Activated CD4-positive, alpha-beta T cell treated with anti-CD3 and anti-CD28 coated beads, Interleukin-2, Interleukin-4, amounts not matched to agents 100 ng/mL and 50 ng/mL, durations not matched to agents 16 hours and 8 hours (primary cell): ENCODE data around the gene SHANK2.

Experiments used
- DNase-seq: peaks from one replicate; pipeline ENCODE4 v3.0.0-alpha.2; 2020; ENCODE audit warnings: low spot score

The SHANK2 gene

DNA sequence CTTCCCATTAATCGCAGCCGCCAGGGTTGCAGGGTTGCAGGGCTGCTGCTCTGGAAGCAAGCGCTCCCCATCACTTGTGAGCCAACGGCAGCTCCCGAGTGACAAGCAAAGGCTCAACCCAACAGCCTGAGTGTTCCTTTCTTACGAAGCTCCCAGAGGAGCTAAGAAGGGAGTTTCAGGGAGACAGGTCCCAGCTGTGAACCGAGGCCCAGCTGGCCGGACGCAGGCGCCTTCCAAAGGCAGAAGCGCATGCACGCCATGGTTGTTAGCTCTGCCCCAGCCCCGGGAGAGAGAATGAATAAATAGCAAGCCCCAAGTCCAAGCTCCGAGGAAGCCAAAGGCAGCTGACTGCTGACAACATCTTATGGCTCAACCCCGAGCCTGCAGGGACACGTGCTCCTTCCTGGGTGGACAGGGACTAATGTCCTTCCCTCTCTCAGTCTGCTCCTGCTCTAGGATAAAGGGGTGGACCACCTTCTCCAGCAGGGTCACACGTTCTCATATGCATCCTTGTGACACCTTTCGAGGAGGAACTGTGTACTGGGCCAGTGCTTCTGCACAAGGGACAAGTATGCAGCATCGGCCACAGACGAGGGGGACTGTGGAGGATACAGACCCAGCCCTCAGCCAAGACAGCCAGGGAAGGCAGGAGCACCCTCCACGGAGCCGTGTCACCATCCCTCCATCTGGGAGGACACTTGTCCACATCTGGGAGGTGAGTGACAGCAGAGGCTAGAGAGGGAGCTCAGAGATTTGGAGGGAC, 29.9 kb downstream of the SHANK2 start:
- no peak for DNase-seq

DNA sequence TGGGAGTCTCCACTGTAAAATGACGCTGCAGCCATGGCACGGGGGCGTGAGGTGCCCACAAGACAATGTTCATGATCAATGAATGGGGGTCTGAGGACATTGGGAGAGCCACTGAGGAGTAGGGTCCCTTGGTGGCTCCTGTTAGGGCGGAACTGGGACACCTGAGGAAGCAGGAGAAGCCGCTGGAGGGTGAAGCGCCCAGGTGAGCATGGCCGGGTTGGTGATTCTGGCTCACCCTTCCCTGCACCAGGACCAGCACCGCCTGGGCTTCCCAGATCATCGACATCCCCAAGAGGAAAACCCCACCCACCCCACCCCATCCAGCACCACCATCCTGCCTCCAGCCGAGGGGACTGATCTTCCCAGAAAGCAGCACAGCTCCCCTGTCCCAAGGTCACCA, 30.6 kb downstream of the SHANK2 start:
- no peak for DNase-seq

DNA sequence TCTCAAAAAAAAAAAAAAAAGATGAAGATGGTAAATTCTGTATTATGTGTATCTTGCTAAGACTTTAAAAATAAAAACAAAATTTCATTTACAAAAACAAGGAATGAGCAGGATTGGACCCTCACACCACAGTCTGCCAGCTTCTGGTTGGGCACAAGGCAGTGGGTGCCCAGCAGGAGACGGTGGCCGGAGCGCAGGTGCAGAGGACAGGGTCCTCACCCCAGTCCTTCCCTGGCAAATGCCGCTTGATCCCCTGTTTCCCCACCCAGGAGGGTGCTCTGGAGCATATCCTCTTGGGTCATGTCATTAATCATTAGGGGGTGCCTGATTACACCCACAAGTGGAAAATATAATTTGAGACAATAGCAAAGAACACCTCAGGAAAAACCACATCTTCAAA, 31.2 kb downstream of the SHANK2 start:
- DNase-seq, result no peak

DNA sequence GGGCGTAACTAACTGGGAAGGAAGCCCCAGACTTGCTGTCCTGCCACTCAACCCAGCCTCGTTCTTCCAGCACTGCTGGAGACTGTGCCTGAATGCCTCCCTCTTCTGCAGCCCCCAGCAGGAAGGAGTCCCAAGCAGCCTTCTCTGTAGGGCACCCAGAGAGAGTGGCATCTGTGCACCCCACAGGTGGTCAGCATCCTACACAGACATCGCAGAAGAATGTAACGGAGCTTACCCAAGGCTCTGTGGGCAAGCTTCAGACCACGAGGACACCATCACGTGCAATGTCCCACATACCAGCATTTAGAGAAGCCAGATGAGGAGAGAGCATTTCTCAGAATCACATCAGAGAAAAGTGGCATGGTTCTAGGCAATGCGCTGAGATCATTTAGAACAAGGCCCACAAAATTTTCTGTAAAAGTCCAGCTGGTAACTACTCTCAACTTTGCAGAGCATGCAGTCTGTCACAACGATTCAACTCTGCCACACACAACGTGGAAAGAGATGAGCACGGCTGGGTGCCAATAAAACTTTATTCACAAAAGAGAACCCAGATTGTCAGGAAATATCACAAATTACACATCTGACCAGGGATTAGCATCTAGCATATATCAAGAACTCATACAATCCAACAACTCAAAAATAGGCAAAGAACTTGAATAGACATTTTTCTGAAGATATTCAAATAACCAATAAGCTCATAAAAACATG, 33.4 kb downstream of the SHANK2 start:
- DNase-seq, result no peak

DNA sequence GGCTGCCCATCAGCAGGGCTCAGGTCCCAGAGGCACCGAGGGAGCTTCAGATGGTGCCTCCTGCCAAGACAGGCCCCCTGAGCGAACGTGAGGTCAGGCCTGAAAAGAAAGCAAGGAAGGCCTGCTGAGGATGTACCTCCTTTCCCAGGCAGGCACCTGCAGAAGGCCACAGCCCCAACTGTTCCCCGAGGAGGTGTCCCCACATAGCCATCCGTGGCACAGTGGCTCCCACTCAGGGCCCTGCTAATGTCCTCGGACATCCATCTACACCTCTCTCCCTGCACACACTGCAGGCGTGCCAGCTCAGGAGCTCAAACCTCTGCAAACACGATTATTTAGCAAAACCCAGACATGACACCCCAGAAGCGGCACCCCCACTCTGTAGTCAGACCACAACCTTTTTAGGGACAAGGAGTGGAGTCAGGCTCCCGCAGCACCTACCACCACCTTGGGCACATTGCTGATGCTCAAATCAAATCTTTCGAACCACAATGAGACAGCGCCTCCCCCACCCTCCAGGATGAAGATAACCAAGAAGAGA, 36.9 kb downstream of the SHANK2 start:
- DNase-seq, result no peak

DNA sequence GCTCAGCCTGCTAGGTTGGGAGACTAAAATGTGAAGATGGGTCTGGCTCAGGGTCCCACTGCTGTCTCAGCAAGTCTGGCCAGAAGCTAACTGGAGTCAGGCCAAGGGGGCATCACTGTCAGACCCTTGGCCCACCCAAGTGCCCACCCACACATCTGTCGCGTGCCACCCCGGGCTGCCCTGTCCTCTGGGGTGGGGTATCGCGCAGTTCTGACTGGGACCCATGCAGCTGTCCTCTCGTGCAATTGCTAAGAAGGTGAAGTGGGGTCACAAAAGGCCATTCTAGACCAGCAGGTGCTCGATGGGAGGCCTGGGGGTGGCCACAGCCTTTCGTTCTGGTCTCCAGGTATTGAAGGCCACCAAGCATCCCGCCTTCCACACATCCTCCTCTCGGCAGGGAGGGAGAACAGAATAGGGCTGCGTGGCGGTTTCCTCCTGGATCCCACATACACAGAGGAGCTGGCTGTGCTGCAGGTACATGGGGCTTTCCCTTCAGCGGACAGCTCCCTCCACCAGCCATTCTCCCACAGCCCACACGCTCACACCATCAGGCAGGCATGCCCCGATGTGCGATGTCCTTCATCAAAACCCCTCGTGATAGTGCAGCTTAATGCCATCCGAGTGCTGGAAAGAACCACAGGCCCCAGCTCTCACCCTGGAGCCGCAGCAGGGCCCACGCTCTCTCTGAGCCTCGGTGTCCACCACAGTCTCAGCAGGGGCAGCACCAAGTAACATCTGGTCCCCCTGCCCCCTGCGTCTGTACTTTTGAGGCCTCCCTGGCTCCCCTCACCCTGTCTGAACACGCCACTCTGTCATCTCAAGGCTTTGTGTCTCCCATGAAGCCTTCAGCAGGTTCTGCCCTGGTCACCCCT, 37.6 kb downstream of the SHANK2 start:
- DNase-seq, result no peak

DNA sequence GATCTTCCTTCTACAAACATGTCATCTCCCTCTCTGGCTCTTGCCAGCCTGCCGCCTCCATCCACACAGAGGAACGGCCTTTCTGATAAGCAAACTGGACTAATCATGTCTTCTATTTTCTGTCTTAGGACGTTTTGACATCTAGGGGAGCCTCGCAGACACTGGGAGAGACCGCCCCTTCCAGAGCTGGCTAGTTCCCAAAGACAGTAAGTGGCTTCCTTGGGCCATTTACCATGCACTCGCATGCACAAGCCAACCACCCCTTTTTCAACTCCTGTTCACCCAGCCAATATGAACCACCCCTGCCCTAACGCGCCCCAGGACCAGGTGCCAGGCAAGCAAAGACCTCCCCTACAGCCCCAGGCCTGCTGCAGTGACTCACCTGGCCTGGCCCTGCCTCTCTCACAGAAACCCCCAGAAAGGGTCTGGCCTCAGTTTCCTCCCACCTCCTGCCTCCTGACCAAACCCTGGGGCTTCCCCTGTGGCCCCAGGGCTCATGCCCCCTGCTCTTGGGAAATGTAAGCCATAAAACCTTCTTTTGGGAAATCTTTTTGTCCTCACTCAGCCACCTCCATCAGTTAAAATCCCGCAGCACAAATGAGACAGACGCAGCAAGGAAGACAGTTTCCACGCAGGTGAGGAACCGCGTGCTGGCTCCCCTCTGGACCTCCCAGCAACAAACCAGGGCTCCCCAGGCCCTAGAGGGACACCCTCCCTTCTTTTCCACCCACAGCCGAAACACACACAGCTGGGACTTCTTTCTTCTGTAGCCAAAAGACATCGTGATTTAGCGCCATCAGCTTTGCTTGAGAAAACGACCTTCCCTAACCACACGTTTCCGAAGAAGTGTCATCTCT, 38.5 kb downstream of the SHANK2 start:
- no peak for DNase-seq

DNA sequence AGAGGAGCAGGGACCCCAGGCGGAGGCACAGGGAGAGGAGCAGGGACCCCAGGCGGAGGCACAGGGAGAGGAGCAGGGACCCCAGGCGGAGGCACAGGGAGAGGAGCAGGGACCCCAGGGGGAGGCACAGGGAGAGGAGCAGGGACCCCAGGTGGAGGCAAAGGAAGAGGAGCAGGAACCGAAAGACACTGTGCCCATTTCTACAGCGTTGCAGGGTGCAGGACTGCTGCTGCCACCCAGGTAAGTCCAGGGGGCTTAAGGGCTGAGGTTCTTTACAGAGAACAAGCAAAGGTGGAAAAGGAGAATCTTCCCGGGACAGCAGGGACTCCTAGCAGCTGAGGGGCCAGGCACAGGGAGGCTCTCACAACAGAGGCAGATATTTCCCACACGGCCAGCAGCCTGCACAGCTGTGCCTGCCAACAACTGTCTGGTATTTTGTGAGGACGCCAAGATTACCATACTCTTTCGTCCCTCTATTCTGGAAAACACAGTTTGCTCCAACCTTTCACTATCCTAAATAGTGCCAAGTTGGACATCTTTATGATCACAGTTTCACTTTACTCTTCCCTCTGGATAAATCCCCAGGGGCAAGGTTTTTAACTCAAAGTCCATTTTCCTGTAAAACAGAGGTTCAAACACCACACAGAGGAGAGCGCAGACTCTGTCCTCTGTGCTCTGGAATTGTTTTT, 39.4 kb downstream of the SHANK2 start:
- DNase-seq, result no peak

DNA sequence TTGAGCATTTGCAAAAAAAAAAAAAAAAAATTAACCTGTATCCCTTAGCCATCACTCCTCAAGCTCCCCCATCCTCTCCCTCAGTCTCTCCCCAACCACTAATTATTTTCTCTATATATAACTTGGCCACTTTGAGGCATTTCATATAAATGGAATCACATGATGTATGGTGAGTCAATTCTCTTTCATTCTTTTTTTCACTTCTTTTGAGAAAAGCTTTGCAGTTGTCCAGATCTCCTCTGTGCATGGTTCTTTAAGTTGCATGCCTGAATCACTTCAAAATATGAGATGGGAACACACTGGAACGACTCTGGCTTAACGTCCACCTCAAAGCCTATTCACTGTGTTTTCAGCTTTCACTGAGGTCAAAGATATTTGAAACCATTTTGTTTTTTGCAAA, 40.7 kb downstream of the SHANK2 start:
- no peak for DNase-seq

DNA sequence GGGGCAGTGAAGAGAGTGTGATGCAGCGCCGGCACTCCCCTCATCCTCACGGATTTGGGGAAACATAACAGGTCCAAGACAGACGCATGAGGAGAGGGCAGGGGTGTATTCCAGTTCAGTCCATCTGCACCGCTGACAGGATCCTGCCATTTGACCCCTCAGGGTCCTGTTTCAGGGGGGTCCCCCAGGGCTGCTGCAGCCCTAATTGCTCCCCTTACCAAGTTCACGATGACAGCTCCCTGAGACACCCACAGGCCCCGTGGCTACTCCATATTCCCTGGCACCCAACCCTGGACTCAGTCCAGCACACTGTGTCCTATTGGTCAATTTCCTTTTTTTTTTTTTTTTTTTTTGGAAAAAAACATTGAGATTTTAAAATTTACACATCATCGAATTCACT, 41.5 kb downstream of the SHANK2 start:
- no peak for DNase-seq

DNA sequence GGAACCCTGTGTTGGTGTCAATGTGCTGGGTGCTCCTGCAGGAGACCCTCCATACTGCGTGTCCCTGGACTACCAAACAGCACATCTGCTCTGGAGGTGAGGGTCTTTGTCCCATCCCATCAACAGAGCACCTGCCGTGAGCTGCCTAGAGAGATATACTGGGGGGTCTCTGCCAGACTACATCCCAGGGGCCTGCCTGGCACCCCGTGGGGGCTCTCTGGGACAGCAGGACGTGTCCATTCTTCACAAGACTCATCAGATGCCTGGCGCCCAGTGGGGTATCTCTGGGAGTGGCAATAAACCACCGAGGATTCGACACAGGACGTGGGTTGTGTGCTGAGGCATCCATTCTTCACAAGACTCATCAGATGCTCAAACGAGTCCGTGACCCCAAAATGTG, 42.7 kb downstream of the SHANK2 start:
- DNase-seq, result no peak

DNA sequence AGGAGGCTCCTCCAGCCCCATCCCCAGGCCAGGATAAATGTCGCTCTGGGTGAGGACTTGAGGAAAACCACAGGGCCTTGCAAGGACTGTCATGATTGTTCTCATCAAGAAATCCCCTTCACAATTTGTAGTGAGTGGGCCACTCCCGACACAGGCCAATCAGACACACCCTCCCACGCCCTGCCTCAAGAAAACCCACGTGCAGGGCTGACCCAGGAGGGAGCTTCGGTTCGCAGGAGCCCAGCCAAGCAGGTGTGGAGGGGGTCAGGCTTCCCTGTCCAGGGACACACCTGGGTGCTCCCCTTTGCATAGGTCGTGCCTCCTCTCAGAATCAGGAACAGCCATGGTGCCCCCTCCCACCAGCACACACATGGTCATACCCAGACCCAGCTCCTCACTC, 43.2 kb downstream of the SHANK2 start:
- DNase-seq, result no peak

DNA sequence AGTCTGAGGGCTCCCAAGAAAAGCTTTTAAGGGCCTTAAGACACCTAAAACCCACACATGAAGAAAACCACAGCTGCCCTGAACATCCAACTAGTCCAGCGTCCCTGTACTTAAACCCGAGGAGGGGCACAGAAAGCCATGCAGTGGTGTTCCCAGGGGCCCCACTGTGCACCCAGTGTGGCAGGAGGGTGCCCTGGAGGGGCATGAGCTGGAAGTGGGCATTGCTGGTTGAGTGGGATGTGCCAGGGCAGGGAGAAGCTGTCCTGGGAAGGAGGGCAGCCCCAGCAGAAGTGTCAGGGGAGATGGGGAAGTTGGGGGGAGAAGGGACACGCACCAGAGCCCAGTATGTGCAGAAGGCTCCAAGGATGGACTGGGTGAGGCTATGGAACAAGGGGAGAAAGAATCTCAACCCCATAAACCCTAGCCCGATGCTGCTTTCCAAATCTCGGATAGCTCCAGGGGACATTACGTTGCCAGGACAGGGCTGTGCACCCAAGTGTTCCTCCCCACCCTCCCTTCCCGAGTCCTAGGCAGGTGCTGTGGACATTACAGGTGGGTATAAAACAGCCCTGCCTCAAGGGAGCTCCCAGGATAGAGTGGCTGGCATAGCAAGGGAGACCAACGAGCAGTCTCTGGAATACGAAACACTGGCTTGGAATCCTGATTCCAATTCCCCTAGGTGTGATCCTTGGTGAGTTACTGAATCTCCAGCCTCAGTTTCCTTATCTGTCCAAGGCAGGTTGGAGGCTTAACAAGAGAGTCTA, 44.2 kb downstream of the SHANK2 start:
- DNase-seq, result no peak

DNA sequence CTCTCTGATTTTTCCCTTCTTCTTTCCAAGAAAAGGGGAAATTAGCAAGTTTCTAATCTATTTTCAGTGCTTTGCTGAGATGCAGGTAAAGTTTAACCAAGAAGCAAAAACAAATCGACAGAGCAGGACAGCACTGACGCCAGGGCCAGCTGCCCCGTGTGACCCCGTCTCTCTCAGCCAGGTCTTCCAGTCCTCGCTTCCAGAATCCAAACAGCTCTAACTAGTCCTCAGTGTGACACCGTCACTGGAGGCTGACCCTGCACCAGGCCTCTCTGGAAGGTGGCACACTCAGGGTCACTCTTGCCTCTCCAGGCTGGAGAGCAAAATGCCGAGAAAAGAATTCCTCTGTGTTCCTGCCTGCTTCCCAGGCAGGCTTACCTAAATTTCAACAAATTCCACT, 44.8 kb downstream of the SHANK2 start:
- no peak for DNase-seq

DNA sequence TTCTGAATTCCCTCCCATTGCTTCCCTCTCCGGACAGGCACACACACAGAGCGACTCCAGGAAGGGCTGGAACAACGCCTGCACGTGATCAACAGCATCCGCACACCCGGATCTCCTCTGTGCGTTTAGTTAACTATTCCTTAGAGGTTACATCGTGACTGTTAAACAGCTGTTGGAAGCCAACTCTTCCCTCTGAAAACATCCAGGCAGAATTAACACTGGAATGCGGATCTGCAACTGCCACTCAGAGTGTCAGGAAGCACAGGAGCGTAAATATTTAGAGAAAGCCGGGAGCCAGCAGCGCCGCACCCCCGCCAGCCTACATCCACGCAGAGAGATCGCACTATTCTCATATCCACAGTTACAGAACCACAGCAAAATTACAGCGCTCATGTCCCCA, 46.2 kb downstream of the SHANK2 start:
- DNase-seq, result no peak

DNA sequence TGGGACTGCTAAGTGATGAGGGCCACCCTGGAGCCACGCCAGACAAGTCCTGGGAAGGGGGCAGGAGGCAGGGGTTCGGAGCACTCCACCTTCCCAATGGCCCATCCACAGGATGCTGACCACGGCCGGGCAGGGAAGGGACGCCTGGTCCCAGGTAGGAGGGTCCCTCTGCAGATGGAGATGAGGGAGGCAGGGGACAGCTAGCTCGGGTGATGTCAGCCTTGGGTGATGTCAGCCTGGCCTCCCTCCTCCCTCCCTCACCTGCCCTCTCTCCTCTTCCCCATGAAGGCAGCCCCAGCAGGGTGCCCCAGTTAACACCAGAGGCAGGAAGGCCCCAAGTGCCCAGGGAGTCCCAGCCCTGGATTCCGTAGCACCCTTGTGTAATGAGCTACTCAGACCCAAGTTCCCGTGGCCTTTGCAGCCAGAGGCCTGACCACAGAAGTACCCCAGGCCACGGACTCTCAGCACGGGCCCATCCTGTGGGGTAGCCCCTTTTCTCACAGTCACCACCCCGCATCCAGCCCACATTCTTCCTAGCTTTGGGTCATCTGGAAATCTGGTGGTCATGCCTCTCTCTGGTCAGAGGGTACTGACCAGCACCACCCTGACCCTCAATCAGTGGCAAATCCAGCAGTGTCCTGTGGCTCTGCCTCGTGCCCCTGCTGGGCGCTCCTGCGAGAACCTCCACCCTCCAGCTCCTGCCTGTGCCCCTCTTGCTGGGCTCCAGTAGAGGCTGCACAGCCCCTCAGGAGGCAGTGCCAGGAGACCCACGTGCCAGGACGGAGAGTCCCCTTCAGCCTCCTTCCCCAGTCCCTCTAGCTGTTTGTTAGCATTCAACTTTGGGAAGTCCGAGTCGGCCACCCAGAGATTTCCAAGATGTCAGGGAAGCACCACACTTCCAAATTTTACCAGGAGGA, 47.4 kb downstream of the SHANK2 start:
- no peak for DNase-seq

DNA sequence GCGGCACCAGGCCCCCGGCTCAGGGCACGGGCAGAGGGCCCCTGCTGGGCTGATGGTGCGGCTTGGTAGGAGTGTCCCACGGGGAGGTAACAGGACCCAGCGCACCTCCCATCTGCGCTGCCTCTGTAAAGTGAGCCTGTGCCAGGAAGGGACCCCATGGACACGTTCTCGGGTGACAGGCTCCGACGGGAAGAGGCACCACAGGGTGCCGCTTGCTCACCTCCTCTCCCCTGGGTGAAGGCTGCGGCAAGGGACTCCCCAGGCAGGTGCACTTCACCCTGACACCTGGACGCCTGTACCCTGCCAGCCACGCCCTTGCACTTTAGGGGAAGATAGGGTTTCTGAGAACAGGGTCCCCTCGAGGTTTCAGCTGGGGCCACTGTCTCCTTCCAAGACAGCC, 48.1 kb downstream of the SHANK2 start:
- DNase-seq, result no peak

DNA sequence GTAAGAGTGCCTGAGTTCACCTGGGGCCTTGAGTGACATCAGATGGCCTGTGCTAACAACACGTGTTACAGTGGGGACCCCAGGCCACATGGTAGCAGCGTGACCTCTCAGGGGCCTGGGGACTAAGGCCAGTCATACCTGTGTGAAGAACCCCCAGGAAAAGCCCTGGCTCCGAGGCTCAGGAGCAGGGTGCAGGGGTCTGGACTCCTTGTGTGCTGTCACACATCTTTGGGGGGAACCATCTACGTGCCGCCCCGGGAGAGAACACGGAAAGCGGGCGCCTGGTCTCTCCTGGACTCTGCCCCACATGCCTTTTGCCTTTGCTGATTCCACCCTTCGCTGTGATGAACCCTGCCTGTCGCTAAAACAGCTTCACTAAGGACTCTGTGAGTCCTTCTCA, 48.7 kb downstream of the SHANK2 start:
- no peak for DNase-seq

DNA sequence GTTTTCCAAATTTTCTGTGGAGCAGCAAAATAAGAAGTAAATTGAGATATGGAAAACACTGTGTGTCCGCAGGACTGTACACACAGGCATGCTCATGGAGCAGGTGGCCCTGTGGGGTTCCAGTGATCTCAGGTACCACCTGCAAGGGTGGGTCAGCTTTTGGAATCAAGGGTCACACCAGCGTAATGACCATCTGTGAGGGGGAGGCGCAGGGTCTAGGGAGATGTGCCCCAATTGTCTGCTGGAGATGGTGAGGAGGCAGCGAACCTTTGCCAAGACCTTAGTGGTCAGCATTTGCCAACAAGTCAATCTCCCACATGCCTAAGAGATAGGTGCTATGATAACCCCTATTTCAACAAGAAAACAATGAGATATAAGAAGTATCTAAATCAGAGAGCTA, 49.4 kb downstream of the SHANK2 start:
- DNase-seq, result no peak
